ENCODE results near the gene ARMH2. TPM values are rescaled to one million over a fixed set of nuclear protein-coding genes. Genes with fewer than 3 reads are reported as not detected.

The ARMH2 gene
- total and polyA plus RNA-seq, 9 of the 15 experiments (the other 6 are each of a cell fraction or from before 2014, with no cell fraction given): not detected

GRCh38 chr6:24795106-24795505, 3.6 kb downstream of the ARMH2 start (continued):
- no peak for TF ChIP-seq HDGF (IDR thresholded peaks at IDR 0.05)
- no peak for TF ChIP-seq SP2 (IDR thresholded peaks at IDR 0.05; ENCODE audit: extremely low read depth, low read depth, low read length, poor library complexity, severe bottlenecking)
- TF ChIP-seq RBM25 (IDR thresholded peaks at IDR 0.05; ENCODE audit: low read depth, low read length, severe bottlenecking): no peak

GRCh38 chr6:24788031-24788665, 10.6 kb downstream of the ARMH2 start:
- ChIA-PET POLR2A (interaction anchor here (1.7 to 4.5 kb wide), 3 partner anchors 9 to 13 kb away, joined by 5 to 25 read pairs (median 12); partner anchors contain the start of genes ARMH2 and GMNN), CTCF (ENCODE audit: low intra/inter-chr PET ratio) (no interaction called here)
- no peak overlapping the region for H2AFZ ChIP-seq (ENCODE audit: low read depth, low read length)
- no peaks in the 10 kb centered on the region for H3K4me1 ChIP-seq (replicated peaks in 1 of 2; ENCODE audit: control insufficient read depth in 2 of 2, insufficient read depth in 2 of 2, low read length in 2 of 2)
- intact Hi-C loops (cut with micrococcal nuclease): no loop called here
- in situ Hi-C loops (cut with MboI): no loop called here
- ATAC-seq (peak; percentile 8; the same call in 2 of the 3 replicates), FAIRE-seq (no peak), DNase-seq (ENCODE audit: extremely low read depth in 1 of 4, low spot score in 3 of 4) (no peak)
- H3K36me3 ChIP-seq (ENCODE audit: control insufficient read depth, insufficient read depth, low read length): peaks cover 53% of the 10 kb centered on the region
- H3K9me3 ChIP-seq (replicated peaks; ENCODE audit: control insufficient read depth, insufficient read depth, low read depth, low read length): no peaks in the 10 kb centered on the region
- no peak overlapping the region for H3K9ac ChIP-seq (ENCODE audit: insufficient read depth in 1 of 2, low read depth in 2 of 2, low read length in 2 of 2)
- H3K27me3 ChIP-seq (ENCODE audit: control insufficient read depth in 2 of 2, insufficient read depth in 2 of 2, low read length in 2 of 2): no peaks in the 10 kb centered on the region
- 88% methylated on average over 4 of the region's 4 CpGs for WGBS (ENCODE audit: insufficient coverage, low coverage, missing lambda C conversion rate)
- no peak overlapping the region for H3K4me2 ChIP-seq (ENCODE audit: insufficient read depth, low read length)
- no peaks in the 10 kb centered on the region for H4K20me1 ChIP-seq (replicated peaks; ENCODE audit: control insufficient read depth, insufficient read depth, low read length)
- no peaks in the 10 kb centered on the region for H3K9me1 ChIP-seq (ENCODE audit: control insufficient read depth, insufficient read depth, low read length)
- BruUV-seq (replicated peaks): no TSS peak
- no peaks in the 10 kb centered on the region; the same call in 2 of the 3 replicates for H3K79me2 ChIP-seq (ENCODE audit: control insufficient read depth, insufficient read depth, low read length)
- H3K4me3 ChIP-seq: no peak overlapping the region
- TF ChIP-seq POLR2A (conservative IDR thresholded peaks at IDR 0.05) (peak; percentile 36; the same call in 1 of the 2 replicates), PTRF (tag; IDR thresholded peaks at IDR 0.05) (no peak), SIX5 (IDR thresholded peaks at IDR 0.05; ENCODE audit: borderline replicate concordance in 1 of 2, insufficient read depth in 1 of 2, low read depth in 1 of 2, low read length in 2 of 2) (no peak)
- H3K27ac ChIP-seq (ENCODE audit: extremely low read depth, low read depth, low read length): no peak overlapping the region

Data from K562 (cell line).